GM15510 (cell line): ENCODE data around the gene TTL.
A peak's percentile ranks its signal among the peaks of the same experiment; 100 is the strongest.
"Not testable (repeated sequence)": the region's sequence is repeated elsewhere in the genome, so short reads cannot be mapped to it uniquely, and the experiment has no call there.

Experiments used
- POLR2A ChIP-seq: IDR thresholded peaks from 3 replicates; pipeline ENCODE4 v1.6.1; 2011; ENCODE audit warnings: borderline replicate concordance; ENCODE audit not compliant: insufficient read length; ENCODE audit errors: extremely low read depth

TTL gene

DNA sequence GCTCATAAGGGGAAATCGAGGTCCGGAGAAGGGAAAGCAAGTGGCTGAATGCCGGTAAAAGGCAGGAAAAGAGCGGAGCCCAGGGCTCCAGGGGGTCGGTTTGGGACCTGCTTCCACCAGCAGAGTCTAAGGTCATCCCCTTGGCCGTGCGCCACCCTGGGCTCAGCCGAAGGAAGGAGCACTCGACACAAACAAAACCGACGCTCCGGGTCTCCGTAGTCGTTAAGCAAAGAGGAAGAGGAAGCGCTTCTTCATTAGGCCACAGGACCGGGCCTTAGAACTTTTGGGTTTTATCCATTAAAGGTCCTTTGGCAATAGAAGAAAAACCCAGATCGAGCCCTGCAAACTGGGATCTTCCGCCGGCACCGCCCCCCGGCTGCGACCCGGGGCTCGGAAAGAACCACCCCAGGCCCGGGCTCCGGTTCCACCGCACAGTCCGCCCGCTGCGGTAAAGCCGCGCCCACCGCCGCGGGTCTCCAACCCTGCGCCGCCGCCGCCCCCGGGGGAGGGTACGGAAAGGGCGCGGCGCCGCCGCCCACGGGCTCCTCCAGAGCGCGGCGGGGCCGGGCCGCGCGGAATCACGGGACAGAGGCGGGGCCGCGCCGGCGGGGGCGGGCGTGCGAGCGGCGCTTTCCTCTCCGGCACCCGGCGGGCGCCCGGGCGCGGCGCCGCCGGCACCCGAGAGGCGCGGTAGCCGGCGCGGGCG is at the start of gene TTL:
TSS of gene TTL (plus strand) at position 629 of the 706 bp plus-strand sequence. CDS start 189 bp downstream, outside the sequence.
- peak; percentile 73 for TF ChIP-seq POLR2A

DNA sequence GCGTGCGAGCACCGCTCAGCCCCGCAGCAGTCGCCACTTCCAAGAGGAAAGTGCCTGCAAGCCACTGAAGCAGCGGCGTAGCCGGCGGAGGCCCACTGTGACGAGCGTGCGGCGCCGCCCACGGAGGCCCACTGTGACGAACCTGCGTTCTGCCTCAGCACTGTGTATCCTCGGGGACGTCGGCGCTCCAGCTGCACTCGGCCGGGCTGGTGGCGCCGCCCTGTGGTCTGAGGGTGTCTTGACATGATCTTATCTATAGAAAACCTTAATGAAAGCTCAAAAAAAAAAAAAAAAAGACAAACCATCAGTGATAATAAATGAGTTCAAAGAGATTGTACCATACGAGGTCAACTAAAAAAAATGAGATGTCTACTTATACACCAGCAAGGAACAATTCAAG is 48.5 kb upstream of the TTL start, which contains the start of gene RGPD8:
TSS of gene RGPD8 (minus strand) at position 166 of the 400 bp plus-strand sequence. CDS start 192 bp downstream, outside the sequence.
- TF ChIP-seq POLR2A = not testable (repeated sequence)

DNA sequence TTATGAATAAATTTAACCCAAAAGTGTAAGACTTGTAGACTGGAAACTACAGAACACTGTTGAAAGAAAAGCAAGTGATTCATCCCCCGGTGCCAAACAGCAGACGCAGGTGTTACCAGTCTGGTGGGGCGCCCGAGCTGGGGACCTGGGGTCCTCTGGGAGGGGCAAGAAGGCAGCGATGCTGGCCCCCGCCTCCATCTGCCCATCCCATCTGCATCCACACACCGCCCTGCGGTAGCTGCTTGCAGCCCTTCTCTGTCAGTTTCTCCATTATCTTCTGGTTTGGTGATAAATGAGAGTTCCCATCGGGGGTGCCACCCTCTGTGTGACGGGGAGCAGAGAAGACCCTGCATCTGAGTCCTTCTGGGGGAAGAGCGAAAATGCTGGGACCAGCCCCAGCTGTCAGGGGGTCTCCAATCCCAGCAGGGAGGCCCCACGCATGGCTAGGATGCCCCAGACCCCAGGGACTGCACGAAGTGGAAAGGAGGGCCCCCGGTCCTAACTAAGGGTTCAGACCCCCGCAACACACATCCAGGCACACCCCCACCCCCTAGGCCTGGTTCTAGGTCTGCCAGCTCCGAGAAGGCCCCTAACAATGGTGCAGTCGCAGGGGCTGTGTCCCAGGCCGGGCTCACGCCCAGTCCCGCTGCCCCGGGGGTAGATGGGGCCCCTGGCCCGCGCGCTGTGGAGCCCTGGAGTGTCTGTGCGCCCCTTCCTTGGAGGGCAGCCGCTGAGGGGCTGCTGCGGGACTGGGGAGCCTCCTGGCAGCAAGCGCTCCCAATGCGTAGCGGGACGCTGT is 47.8 kb upstream of the TTL start:
- no peak for TF ChIP-seq POLR2A

DNA sequence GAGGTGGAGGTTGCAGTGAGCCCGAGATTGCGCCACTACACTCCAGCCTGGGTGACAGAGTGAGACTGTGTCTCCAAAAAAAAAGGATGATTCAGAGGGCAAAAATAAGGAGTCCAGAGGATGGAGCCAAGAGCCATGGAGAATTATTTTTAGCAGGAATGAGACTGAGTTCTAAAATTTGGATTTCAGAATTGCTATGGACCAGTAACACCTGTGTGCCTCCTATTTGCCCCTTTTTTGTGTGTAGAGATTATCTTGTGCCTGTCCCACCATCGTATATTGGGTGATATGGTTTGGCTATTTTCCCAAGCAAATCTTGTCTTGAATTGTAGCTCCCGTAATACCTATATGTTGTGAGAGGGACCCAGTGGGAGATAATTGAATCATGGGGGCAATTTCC is 32.1 kb upstream of the TTL start:
- TF ChIP-seq POLR2A = no peak

DNA sequence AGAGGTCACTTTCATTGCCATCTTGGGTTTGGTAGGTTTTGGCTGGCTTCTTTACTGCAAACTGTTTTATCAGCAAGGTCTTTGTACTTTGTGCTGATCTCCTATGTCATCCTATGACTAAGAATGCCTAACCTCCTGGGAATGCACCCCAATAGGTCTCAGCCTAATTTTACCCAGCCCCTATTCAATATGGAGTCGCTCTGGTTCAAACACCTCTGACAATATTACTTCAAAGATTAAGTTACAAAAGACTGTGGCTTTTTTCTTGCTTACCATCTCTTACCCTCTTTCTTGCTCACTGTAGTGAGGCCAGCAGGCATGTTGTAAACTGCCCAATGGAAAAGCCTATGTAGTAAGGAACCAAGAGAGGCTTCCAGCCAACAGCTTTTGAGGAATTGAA is 30.6 kb upstream of the TTL start:
- TF ChIP-seq POLR2A = no peak

DNA sequence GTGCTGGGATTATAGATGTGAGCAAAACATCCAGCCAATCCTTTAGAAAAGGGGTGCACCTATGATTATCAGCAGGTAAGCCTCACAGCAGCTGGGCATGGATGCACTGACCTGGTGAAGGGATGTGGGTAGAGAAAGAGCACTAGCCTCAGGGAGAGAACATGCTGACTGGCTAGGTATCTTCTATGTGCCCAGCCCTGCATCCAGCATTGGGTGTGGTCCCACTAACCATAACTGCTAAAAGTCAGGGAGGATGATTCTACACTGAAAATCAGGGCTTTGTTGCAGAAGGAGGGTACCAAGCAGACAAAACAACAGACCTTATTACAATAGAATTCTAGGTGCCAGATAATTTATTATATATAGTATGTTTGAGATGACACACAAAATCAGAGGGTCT is 27.4 kb upstream of the TTL start:
- TF ChIP-seq POLR2A = no peak

DNA sequence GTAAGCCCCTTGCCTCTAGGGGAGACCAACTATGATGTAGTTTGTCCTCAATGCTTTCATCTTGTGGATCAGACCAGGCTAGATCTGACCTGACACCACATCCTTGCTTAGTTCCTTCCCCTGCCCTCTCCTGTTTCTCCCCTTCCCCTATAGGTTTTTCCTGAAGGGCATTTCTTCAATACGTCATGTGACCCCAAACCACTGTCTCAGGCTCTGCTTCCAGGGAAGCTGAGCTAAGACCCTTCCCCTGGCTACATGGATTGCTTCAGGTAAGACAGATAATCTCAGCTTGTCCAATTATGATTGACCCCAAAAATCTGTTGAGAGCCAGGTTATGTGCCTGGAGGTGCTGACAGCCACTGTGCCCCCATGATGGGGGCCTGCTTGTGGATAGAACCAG is 22.6 kb upstream of the TTL start:
- no peak for TF ChIP-seq POLR2A

DNA sequence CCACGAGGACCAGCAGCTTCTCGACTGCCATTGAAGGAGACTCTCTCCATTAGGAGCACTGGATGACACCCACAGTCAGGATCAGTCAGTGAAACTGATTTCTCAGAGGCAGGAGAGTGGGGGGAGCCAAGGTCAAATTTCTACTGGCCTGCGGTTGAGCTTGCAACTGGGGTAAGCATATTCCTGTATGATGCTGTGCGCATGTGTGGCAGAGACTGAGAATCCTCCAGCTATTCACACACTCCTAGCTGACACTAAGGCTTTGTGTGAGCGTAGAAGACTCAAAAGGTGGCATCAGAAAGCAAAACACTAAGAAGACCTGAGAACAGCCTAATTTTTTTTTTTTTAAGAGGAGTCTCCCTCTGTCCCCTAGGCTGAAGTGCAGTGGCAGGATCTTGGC is 19.8 kb upstream of the TTL start:
- TF ChIP-seq POLR2A = no peak

DNA sequence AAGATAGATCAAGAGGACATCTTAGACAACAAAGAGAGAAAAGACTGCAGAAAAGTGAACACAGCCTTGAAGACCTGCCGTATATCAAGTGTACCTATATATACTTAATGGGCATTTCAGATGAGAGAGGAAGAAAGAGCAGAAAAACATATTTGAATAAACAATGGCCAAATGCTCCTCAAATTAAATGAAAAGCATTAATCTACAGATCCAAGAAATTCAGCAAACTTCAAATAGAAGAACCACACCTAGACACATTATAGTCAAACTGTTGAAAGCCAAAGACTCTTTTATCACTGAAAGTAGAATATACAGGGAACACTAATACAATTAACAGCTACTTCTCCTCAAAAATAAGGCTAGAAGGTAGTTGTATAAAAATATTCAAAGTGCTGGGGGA is 18.7 kb upstream of the TTL start:
- no peak for TF ChIP-seq POLR2A

DNA sequence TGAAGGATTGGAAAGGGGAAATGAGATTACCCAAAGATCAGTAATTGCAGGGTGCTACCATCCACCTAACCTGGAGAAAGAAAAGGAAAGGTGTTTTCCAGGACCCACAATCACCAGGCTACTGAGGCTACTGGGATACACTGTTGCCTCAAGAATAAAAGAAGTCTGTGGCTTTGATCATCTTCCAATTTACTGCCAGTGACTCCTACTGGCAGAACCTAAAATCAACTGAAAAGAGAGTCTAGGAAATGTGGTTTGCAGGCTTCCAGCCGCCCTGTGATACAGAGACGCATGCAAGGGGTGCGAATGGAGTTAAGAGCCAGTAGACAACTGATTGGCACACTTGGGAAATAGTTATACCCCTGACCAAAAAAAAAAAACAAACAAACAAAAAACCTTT is 16.6 kb upstream of the TTL start:
- TF ChIP-seq POLR2A = no peak

DNA sequence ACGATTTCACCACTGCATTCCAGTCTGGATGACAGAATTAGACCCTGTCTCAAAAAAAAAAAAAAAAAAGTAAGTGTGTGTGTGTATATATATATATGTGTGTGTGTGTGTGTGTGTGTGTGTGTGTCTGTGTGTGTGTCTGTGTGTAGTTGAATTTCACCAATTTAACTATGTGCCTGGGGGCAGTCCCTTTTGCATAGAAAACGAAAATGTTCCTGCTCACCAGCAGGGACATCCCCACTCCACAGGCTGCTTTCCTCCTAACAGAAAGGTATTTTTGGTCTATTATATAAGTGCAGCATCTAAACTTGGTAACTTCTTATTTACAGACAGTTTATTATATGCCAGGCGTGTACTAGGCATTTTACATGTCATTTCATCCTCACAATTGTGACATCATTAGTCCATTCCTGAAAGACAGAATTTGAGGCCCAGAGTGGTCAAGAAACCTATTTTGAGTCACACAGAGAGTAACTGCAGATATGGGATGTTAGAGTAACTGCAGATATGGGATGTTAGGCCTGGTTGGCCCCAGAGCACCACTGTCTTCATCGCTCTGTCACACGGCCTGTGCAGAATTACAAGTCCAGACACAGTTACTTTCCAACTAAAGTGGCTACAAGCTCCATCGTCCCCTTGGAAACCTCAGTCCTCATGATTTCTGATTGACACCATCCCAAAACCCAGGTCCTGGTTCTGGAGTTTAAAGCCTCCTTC is 9.3 kb upstream of the TTL start:
- no peak for TF ChIP-seq POLR2A

DNA sequence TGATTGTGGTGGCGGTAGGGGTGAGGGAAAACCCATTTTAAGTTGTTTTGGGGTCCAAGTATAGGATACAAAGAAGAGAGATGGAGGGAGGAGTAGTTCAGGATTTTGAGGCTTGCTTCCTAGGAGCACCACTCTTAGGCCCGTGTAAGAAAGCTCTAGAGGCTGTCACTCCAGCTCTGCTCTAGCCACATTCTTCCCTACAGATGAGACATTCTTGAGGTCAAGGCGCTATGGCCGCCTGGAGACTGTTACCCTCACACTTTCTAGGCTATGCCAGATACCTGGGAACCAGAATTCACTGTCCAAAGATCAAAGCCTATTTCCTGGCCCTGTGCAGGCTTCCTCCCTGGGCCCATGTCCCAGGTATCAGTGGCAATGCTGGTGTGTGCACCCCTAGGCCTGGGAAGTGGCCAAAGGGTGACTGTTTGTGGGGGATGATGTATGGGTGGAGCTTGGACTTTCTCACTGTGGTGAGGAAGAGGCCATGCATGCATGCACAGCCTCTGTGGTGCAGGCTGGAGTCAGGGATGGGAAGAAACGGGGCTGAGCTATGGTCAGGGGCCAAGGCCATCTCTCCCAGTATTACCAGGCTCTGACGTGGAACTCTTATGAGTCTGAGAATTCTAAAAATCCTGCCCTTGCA is 7.0 kb upstream of the TTL start:
- TF ChIP-seq POLR2A = no peak

DNA sequence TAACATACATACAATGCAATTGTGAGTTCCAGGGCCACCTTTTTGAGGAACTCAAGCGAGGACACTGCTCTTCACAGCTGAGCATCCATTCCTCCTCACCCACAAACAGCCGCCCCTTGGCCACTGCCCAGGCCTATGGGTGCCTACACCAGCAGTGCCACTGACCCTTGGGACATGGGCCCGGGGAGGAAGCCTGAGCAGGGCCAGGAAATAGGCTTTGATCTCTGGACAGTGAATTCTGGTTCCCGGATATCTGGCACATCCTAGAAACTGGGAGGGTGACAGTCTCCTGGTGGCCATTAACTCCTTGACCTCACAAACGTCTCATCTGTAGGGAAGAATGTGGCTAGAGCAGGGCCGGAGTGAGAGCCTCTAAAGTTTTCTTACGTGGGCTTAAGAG is 5.5 kb upstream of the TTL start:
- TF ChIP-seq POLR2A = no peak

DNA sequence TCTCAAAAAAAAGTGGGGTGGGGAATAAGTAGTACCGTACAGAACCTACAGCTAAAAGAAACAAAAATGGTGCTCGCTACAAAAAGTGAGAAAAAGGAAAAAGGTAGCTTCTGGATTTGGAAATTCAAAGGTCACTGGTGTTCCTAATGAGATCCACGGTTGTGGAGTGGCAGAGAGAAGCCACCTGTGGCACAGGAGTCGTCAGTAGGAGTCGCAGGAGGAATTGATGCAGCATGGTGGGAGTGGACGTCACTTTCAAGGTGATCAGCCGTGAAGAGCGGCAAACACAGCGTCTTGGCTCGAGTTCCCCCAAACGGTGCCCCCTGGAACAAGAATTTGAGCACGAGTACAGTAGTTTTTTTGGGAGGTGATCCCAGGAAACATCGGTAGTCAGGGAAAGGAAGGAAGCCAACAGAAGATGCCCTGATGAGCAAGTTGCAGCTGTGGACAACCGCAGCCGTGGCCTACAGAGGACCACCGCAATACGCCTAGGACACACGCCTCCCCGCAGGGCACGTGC is 1.4 kb upstream of the TTL start:
- no peak for TF ChIP-seq POLR2A
